ENCODE data around the gene SCRT2. TPM values are rescaled to one million over a fixed set of nuclear protein-coding genes. Genes with fewer than 3 reads are reported as not detected.

Gene SCRT2
- total RNA-seq, 2 donors from 2014 or later = not detected

GRCh38 chr20:676315-676937, 824 bp upstream of the SCRT2 start:
- Histone ChIP-seq H3K27me3 (no peaks in the 10 kb centered on the region), H3K4me1 (peaks cover 0 to 21% of the 10 kb centered on the region in 2 donors), H3K4me3 (peak overlapping the region in 1 of 2 donors; percentile 31), H3K9me3 (no peaks in the 10 kb centered on the region), H3K27ac (no peak overlapping the region), H3K36me3 (no peaks in the 10 kb centered on the region)
- no peak for DNase-seq (ENCODE audit: low spot score)
- no peak for TF ChIP-seq CTCF (IDR thresholded peaks at IDR 0.05)

DNA sequence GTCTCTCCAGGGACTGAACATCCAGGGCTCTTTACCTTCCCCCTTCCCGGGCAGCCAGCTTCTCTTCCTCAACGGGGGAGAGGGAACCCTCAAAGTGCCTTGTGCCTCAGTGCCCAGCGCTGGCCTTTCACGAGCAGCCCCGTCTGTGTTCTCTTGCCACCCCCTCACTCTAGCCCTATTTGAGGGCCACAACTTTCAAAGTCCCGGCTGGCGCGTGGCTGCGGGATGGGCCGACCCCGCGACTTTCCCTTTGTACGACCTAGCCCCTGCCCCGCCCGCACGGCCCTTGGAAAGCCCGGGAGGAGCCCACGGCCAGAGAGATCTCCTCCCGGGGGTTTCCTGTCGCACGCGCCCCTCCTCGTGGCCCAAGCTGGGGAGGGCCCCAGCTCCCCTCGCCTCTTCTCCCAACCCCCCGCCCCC, 559 bp downstream of the SCRT2 start:
- no peaks in the 10 kb centered on the region for H3K27me3 ChIP-seq

GRCh38 chr20:673603-674001, 2.0 kb downstream of the SCRT2 start:
- TF ChIP-seq CTCF (IDR thresholded peaks at IDR 0.05) = no peak

More for the DNA sequence above, 559 bp downstream of the SCRT2 start:
- Histone ChIP-seq H3K9me3 (no peaks in the 10 kb centered on the region), H3K4me3 (peak overlapping the region in 1 of 2 donors; percentile 6), H3K36me3 (no peaks in the 10 kb centered on the region), H3K4me1 (peaks cover 0 to 26% of the 10 kb centered on the region in 2 donors), H3K27ac (no peak overlapping the region)
- no peak for DNase-seq (ENCODE audit: low spot score)
- no peak for TF ChIP-seq CTCF (IDR thresholded peaks at IDR 0.05)

GRCh38 chr20:672963-673602, 2.5 kb downstream of the SCRT2 start:
- DNase-seq (ENCODE audit: low spot score) = no peak
- TF ChIP-seq CTCF (IDR thresholded peaks at IDR 0.05) = peak in 1 of 2 donors; percentile 29
- H3K27ac ChIP-seq = no peak overlapping the region
- no peaks in the 10 kb centered on the region for H3K9me3 ChIP-seq
- H3K4me3 ChIP-seq = no peak overlapping the region
- peaks cover 0 to 43% of the 10 kb centered on the region in 2 donors for H3K4me1 ChIP-seq
- H3K27me3 ChIP-seq = no peaks in the 10 kb centered on the region
- no peaks in the 10 kb centered on the region for H3K36me3 ChIP-seq

More at GRCh38 chr20:673603-674001, 2.0 kb downstream of the SCRT2 start:
- H3K27ac ChIP-seq = no peak overlapping the region
- H3K4me3 ChIP-seq = no peak overlapping the region
- H3K36me3 ChIP-seq = no peaks in the 10 kb centered on the region
- no peaks in the 10 kb centered on the region for H3K27me3 ChIP-seq
- peaks cover 0 to 40% of the 10 kb centered on the region in 2 donors for H3K4me1 ChIP-seq
- no peak for DNase-seq (ENCODE audit: low spot score)
- no peaks in the 10 kb centered on the region for H3K9me3 ChIP-seq

DNA sequence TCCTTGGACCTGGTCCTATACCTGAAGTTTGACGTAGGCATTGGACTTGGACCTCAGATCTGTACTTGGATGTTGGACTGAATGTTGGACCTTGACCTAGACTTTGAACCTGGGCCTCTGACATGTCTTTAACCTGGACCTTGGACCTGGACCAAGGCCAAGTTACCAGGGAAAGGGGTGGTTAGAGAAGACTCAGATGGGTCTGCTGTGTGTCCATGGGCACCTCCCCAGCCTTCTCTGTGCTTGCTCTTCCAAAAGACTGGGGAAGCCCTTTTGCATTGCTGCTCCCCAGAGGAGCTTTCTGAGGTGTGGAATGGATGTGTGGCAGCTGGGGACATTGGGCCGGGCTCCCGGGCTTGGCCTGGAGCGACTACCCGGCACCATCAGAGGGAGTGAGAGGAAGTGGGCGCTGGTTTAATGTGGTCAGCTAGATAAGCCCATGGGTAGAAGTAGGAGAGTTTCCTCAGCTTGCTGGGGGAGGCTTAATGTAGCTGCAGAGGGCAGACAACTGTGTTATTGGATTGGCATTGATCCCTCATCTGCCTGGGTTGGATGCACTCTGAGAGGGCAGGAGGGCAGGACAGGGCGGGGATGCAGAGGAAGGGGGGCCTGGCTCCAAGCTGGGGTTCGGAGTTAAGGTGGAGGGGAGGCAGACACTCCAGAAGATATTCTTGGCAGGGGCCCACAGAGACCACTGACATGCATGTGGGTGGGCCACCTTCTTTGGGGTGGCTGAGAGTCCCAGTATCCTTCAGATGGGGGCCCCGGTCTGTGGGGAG, 4.2 kb downstream of the SCRT2 start:
- TF ChIP-seq CTCF (IDR thresholded peaks at IDR 0.05) = no peak
- Histone ChIP-seq H3K27me3 (no peaks in the 10 kb centered on the region), H3K27ac (no peak overlapping the region), H3K4me1 (peaks cover 0 to 48% of the 10 kb centered on the region in 2 donors), H3K9me3 (no peaks in the 10 kb centered on the region), H3K36me3 (no peaks in the 10 kb centered on the region), H3K4me3 (no peak overlapping the region)
- DNase-seq (ENCODE audit: low spot score) = no peak

Measured in right atrium auricular region (tissue), 2 donors.